DOHH2 (cell line): Measurements from ENCODE around the gene CDKN2AIP.

Experiments
- CTCF ChIP-seq: fragments of 200-600 bp; sonication (generic); IDR thresholded peaks from one replicate; pipeline ENCODE4 v1.5.1; 2014; ENCODE audit warnings: antibody characterized with exemption, mild to moderate bottlenecking, low read depth, low read length; ENCODE audit not compliant: poor library complexity, severe bottlenecking
- EZH2phosphoT487 ChIP-seq: fragments of 200-600 bp; sonication (generic); IDR thresholded peaks from 2 replicates; pipeline ENCODE4 v1.6.1; 2017; ENCODE audit warnings: borderline replicate concordance, mild to moderate bottlenecking, antibody characterized with exemption, low read length, moderate library complexity, mixed read lengths

GRCh38 chr4:183434264-183434663 is 10.2 kb upstream of the CDKN2AIP start:
- no peak for TF ChIP-seq CTCF
- TF ChIP-seq EZH2phosphoT487 = no peak
